GM18907 (cell line): ENCODE data around the gene ZC3H18.

Source experiments
- ATAC-seq: cut with Tn5 transposase; IDR thresholded peaks from one replicate; pipeline ENCODE4 v1.9.1; 2021; ENCODE audit warnings: mild to moderate bottlenecking, moderate library complexity; ENCODE audit not compliant: unreplicated experiment

The ZC3H18 gene

GRCh38 chr16:88578446-88579313 is 8.5 kb downstream of the ZC3H18 start:
- ATAC-seq, result no peak

GRCh38 chr16:88580371-88580770 is 10.2 kb downstream of the ZC3H18 start:
- ATAC-seq, result no peak

GRCh38 chr16:88581033-88581432 is 10.8 kb downstream of the ZC3H18 start:
- no peak for ATAC-seq

GRCh38 chr16:88582912-88583575 is 12.8 kb downstream of the ZC3H18 start:
- ATAC-seq, result no peak

GRCh38 chr16:88584676-88585075 is 14.5 kb downstream of the ZC3H18 start:
- ATAC-seq, result no peak

GRCh38 chr16:88585269-88585668 is 15.1 kb downstream of the ZC3H18 start:
- ATAC-seq, result no peak

GRCh38 chr16:88585927-88586581 is 15.9 kb downstream of the ZC3H18 start:
- ATAC-seq, result no peak

GRCh38 chr16:88588148-88588547 is 17.9 kb downstream of the ZC3H18 start:
- no peak for ATAC-seq

GRCh38 chr16:88588754-88589153 is 18.6 kb downstream of the ZC3H18 start:
- no peak for ATAC-seq

- ATAC-seq, result no peak
Measured at GRCh38 chr16:88589441-88589840, 19.2 kb downstream of the ZC3H18 start.

GRCh38 chr16:88591577-88592021 is 21.4 kb downstream of the ZC3H18 start:
- no peak for ATAC-seq

- ATAC-seq, result no peak
Measured at GRCh38 chr16:88593061-88593460, 22.9 kb downstream of the ZC3H18 start.

- no peak for ATAC-seq
Measured at GRCh38 chr16:88593489-88593888, 23.3 kb downstream of the ZC3H18 start.

- no peak for ATAC-seq
Measured at GRCh38 chr16:88593910-88594309, 23.7 kb downstream of the ZC3H18 start.

GRCh38 chr16:88595101-88595500 is 24.9 kb downstream of the ZC3H18 start:
- ATAC-seq, result no peak

- ATAC-seq, result no peak
Measured at GRCh38 chr16:88595921-88596320, 25.7 kb downstream of the ZC3H18 start.

- ATAC-seq, result no peak
Measured at GRCh38 chr16:88596483-88596882, 26.3 kb downstream of the ZC3H18 start.

GRCh38 chr16:88597856-88598491 is 27.8 kb downstream of the ZC3H18 start:
- ATAC-seq, result no peak

- no peak for ATAC-seq
Measured at GRCh38 chr16:88599092-88599733, 29.0 kb downstream of the ZC3H18 start.

- no peak for ATAC-seq
Measured at GRCh38 chr16:88599825-88600538, 29.8 kb downstream of the ZC3H18 start.
